DMS153 treated with DMSO at 0.1 percent for 48 hours (cell line): Measurements from ENCODE around the gene COL26A1.
"Not testable (repeated sequence)": the region's sequence is repeated elsewhere in the genome, so short reads cannot be mapped to it uniquely, and the experiment has no call there.

Source experiments
- DNase-seq: peaks from one replicate; lab custom pipeline; 2025; ENCODE audit not compliant: unreplicated experiment; lab: John Stamatoyannopoulos, UW

COL26A1 gene

DNA sequence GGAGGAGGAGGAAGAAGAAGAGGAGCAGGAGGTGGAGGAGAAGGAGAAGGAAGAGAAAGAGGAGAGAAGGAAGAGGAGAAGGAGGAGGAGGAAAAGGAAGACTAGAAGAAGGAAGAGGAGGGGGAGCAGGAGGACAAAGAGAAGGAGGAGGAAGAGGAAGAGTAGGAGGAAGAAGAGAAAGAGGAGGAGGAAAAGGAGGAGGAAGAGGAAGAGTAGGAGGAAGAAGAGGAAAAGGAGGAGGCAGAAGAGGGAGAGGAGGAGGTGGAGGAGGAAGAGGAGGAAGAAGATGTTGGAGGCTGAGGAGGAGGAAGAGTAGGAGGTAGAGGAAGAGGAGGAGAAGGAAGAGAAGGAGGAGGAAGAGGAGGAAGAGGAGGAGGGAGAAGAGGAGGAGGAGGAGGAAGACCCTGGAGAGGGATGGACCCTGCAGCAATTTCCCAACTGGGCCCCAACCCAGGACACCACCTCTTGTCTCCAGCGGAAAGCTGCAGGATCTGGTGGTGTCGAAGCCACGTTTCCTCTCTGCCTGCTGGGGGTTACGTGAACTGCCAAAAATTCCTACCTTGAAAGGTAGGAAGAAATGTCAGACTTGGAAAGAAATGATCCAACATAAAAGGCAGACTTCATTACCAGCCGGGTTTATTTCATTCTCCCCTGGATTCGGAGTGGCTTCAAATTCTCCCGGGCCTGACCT, 38.9 kb downstream of the COL26A1 start:
- no peak for DNase-seq

DNA sequence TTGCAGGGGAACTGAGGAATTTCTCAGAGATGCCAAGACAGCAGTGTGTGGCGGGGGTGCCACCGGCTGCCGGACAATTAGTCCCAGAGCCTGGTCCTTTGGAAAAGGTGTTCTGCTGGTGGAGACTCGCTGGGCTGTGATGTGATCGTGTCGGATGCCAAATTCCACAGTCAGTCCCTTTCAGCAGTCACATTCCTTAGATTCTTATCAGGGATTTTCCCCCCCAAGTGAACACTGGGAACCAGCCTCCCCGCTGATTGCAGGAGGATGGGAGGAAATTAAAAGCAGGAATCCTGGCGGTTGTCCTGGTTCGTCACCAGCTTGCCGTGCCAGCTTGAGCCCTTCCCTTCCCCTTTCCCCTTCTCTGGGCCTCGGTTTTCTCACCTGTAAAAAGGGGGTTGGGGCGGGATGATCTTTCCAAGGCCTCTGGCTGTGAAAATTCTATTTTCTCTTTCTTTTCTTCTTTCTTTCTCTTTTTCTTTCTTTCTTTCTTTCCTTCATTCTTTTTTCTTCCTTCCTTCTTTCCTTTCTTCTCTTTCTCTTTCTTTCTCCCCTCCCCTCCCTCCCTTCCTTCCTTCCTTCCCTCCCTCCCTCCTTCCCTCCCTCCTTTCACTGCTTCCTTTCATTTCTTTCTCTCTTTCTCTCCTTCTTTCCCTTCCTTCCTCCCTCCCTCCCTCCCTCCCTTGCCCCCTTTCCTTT, 39.6 kb downstream of the COL26A1 start:
- DNase-seq, result no peak

DNA sequence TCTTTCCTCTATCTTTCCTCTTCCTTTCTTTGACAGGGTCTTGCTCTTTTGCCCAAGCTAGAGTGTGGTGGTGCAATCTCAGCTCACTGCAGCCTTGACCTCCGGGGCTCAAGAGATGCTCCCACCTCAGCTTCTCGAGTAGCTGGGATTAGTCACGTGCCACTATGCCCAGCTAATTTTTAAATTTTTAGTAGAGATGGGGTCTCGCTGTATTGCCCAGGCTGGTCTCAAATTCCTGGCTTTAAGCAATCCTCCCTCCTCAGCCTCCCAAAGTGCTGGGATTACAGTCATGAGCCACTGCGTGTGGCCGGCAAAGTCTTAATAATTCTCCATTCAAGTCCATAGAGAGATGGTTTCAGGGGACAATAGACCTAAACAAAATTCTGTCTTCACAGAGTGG, 40.2 kb downstream of the COL26A1 start:
- DNase-seq, result no peak

DNA sequence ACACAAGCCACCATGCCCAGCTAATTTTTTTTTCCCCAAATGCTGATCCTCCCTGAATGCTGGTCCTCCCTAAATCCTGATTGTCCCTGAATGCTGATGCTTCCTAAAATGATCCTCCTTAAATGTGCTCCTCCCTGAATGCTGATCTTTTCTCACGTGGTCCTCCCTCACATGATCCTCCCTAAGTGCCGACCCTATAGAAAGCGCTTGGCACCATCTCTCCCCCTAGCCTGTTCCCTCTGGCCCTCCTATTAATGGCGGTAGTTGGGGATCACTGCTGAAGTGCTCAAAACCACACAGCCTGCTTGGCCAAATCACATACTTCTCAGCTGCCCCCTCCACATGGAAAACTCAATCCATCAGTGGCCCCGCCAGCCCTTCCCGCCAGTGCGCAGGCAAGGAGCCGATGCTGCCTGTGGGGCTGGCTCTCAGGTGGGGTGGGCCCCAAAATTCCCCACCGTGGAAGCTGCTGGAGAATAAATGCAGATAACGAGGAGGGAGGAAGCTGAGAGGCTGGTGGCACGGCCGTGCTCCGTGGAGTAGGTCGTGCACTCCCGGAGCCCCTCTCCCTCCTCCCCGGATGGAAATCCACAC, 42.9 kb downstream of the COL26A1 start:
- no peak for DNase-seq

DNA sequence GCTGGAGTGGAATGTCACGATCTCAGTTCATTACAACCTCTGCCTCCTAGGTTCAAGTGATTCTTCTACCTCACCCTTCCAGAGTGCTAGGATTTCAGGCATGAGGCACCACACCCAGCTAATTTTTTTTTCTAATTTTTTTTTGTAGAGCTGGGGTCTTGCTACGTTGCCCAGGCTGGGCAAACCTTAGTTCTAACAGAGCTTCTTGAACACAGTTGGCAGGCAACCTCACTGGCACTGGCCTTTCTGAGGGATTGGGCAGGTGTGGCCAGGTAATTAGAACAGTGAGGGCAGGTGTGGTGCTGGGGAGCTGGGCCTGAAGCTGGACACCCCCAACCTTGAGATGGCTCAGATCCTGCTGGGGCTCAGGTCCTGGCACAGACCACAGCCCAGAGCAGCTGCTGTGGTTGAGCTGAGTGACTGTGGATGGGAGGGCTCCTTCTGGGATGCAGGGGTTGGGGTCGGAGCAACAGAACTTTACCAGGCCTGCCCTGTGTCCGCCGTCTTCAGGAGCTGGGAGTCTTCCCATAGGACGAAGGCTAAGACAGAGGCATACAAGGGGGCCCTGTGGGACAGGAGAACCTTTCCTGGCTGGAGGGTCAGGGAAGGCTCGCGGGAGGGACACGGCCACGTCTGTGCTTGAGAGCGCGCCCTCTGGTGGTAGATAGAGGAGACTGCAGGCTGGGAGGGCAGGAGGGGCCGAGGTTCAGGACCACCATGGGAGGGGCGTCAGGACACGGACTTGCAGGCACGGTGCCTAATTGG, 48.2 kb downstream of the COL26A1 start:
- no peak for DNase-seq

DNA sequence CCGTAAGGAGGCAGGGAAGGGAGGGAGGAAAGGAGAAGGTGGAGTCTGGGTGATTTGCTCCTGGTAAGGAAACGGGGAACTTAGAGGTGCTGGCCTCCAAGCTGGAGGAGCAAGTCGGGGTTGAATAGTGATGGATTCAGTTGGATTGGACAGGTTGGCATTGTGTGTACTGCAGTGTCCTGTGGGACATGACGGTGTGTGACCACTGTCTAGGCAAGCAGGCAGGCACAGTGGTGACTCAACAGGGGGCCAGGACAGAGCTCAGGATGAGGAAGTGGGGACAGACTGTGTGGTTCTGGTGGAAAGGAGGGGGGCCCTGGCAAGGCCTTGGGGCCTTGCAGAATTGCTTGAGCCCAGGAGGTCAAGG, 48.8 kb downstream of the COL26A1 start:
- no peak for DNase-seq

DNA sequence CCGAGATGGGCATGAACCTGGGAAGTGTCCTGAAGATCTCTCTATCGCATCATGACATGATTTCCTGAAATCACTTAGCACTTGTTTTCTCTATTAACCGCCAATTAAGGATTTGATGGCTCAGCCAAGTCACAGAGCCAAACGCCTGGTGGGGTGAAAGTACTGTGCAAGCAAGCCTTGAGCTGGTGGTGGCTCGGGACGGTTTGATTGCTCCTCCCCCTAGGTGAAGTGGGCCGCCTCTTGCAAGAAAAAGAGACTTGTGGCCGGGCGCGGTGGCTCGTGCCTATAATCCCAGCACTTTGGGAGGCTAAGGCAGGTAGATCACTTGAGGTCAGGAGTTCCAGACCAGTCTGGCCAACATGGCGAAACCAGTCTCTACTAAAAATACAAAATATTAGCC, 50.3 kb downstream of the COL26A1 start:
- DNase-seq, result no peak

DNA sequence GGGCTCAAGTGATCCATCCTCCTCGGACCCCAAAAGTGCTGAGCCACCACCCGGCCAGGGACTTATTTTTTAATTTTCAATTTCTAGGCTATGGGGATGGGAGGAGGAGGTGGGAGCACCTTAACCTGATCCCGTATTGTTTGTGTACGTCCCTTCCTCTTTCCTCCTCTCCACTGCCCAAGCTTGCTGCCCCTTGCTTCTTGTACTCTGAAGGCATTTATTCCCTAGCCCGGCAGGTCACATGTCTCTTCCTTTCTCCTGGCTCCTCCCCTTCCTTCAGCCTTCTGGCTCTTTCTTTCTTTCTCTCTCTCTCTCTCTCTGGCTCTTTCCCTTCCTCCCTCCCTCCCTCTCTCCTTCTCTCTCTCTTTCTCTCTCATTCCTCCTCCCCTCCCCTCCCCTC, 56.0 kb downstream of the COL26A1 start:
- no peak for DNase-seq

DNA sequence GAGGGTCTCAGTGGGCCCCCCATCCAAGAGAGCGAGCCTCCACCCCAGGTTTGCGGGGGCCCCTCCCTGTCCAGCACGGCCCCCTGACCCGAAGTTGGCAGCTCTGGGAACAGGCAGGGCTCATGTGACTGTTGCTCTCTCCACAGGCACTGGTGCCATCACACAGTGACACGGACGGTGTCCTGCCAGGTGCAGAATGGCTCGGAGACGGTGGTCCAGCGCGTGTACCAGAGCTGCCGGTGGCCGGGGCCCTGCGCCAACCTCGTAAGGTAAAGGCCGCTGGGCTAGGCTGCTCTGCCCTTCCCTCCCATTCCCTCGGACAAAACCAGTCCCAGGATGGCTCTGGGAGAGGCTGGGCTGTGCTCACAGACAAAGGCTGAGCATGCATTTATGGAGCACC, 57.2 kb downstream of the COL26A1 start:
- no peak for DNase-seq

DNA sequence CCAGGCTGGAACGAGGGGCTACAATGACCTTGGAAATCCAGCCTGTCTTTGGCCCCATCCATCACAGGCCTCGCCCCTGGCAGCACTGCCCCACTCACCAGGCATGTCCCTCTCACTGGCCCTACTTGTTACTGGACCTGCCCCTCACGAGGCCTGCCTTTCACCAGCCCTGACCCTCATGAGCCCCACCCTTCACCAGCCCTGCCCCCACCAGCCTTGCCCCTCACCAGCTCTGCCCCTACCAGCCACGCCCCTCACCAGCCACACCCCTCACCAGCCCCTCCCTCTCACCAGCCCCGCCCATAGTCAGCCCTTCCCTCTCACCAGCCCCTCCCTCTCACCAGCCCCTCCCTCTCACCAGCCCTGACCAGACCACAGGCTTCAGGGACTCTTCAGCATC, 57.8 kb downstream of the COL26A1 start:
- DNase-seq, result no peak

DNA sequence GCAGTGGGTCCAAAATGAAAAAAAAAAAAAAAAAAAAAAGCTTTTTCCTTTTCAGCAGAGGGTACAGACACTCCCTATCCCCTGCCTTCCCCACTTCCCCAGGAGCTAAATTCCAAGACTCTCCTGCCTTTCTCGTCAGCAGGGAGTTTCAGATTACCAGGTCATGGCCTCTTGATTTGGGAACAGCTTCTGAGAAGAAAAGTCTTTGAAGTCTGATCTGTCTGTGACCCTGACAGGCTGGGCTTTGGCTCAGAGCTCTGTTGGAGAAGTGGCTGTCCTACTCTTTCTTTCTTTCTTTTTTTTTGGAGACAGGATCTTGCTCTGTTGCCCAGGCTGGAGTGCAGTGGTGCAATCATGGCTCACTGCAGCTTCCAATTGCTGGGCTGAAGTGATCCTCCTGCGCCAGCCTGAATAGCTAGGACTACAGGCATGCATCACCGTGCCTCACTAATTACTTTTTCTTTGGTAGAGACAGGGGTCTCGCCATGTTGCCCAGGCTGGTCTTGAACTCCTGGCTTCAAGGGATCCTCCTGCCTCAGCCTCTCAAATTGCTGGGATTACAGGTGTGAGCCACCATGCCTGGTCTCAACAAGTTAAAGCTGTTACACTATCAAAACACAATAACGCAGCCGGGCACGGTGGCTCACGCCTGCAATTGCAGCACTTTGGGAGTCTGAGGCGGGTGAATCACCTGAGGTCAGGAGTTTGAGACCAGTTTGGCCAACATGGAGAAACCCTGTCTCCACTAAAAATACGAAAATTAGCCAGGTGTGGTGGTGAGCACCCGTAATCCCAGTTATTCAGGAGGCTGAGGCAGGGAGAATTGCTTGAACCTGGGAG, 59.9 kb downstream of the COL26A1 start:
- no peak for DNase-seq

DNA sequence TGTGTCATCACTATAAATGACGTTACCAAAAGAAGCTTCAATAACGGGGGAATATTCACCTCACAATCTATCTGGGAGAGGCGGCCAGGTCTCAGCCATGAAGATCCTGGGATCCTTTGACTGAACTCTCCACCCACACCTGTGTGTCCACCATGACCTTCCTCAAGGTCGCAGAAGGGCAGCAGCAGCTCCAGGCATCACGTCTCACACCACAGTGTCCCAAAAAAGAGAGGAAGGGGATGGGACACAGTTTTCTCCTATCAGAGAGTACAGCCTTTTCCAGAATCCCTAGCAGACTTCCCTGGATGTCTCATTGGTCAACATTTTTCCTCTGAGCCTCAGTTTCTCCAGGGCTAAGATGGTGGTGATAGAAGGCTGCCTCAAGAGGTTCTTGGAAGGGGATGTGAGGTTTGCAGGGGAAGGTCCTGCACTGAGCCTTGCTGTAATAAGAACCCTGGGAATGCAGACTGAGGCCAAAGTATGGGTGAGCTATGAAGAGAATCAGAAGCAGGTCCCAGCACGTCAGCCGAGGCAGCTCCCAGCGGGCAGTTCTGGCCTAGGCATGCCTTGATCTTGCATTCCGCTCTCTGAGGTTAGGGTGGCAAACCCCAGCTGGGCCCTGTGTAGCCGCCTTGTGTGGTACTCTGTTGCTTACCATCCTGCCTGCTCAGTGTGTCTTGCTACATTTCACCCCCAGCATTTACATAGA, 63.8 kb downstream of the COL26A1 start:
- no peak for DNase-seq

DNA sequence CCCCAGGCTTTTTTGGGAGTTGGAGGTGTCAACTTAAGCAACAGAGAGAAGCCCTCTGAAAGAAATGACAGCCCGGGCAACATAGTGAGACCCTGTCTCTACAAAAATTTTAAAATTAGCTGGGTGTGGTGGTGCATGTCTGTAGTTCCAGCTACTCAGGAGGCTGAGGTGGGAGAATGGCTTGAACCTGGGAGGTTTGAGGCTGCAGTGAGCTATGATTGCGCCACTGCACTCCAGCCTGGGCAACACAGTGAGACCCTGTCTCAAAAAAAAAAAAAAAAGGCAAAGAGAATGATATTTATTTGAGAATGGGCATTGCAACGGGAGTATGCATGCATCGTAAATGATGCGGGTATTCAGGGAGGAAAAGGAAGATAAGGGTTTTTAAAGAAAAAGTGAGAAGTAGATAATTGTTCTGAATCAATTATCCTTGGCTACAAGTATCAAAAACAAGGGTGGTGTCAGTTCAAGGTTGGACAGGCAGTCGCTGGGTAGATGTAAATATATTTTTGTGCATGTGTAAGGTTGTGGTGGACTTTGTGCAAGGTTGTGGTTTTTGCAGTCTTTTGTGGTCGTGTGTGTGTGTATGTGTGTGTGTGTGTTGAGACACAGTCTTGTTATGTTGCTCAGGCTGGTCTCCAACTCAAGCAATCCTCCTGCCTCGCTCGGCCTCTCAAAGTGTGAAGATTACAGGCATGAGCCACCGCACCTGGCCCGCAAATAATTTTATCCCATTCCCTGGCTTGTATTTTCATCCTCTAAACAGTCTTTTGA, 65.6 kb downstream of the COL26A1 start:
- DNase-seq, result no peak

DNA sequence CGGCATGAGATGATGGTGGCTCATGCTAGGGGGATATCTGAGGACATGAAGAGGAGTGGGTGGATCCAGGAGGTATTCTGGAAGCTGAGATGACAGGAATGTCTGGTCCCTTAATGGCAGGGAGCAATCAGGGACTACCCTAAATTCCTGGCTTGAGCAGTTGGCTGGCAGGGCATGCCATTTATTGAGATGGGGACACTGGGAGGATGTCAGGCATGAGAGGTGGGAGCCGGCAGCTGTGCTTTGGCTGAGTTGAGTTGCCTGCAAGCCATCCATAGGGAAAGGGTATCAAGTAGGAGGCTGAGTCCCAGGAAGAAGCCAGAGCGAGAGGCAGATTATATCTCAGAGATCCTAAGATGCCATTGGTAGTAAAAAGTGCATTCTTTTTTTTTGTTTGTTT, 69.6 kb downstream of the COL26A1 start:
- DNase-seq, result no peak

DNA sequence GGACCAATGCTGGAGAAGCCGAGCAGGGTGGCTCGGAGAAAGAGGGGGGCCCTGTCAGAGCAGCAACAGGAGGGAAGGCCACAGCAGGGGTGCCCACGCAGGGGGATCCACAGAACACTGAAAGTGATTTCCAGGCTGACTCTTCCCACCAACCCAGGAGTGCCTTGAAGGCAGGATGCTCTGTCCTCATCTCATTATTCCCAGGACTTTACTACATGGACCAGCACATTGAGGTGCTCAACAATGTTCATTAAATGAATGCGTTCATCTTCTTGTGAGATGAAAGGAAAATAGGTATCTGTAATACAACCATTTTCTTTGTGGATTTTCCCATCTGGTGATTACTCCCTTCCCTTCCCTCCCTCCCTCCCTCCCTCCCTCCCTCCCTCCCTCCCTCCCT, 71.0 kb downstream of the COL26A1 start:
- DNase-seq, result no peak

DNA sequence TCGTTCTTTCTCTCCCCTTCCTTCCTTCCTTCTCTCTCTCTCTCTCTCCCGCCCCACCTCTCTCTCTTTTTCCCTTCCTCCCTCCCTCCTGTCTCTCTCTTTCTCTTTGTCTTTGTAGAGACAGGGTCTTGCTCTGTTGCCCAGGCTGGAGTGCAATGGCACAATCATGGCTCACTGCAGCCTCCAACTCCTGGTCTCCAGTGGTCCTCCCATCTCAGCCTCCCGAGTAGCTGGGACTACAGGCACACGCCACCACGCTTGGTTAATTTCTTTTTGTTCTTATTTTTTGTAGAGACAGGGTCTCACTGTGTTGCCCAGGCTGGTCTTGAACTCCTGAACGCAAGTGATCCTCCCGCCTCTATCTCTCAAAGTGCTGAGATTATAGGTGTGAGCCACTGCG, 71.5 kb downstream of the COL26A1 start:
- DNase-seq, result not testable (repeated sequence)

DNA sequence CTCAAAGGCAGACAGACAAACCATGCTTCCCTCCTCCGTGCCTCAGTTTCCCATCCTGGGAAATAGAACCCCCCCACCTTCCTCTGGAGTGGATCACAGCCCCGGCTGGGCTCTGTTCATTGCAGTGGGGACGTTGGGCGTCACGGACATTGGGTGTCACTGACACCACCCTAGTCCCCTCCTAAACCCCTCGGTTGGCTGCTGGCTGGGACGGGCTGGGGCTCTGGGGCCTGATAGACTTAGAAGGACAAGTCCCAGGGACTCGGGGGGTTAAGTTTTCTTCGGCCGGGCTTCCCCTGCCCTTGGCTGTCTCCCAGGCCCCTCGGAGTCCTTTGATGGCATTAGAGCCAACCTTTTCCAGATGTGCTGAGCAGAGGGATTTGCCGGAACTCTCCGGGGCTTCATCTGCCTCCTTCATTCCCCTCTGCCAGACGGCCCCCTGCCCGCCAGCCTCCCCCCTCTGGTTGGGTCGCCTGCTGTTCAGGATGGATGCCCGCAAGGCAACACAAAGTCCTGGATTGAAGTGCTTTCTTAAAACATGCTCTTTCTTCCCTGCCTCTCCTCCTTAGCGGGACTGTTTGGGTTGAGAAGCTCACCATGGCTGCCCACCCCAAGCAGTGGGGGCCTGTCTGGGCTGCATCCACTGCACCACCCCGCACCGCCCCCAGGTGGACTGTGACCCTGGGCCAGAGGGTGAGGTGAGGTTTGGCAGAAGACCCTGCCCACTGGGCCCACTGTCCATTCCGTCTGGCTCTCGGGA, 73.0 kb downstream of the COL26A1 start:
- no peak for DNase-seq

DNA sequence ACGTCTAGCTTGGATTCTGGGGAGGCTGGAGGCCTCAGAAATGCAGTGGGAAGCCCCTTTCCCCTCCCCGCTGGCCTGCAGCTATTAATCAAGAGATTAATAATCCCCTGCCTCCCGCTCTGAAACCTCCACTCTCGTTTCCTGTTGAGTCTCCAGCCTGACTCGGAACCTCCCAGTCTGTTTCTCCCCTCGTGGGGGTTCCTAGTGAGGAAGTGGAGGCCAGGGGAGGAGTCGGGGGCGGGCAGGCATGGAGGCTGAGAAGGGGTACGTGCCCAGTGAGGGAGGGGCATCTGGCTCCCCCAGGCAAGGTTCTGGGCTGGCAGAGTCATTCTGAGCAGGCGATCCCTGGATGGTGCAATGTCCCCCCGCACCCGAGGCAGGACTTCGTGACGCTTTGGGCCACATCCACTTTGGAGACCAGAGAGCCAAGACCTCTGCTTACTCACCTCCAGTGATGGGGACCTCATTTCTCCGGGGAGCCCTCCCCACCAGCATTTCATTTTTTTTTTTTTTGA, 73.6 kb downstream of the COL26A1 start:
- no peak for DNase-seq
